GM23338 (cell line): Measurements from ENCODE around the gene THYN1. TPM values are rescaled to one million over a fixed set of nuclear protein-coding genes. Genes with fewer than 3 reads are reported as not detected.

Experiments
- ATAC-seq: fragments of 200-7000 bp; cut with Tn5 transposase; 3 replicates; pipeline ENCODE4 v1.9.1; 2020
- DNase-seq: peaks from one replicate; pipeline ENCODE4 v3.0.0-alpha.2; 2015; ENCODE audit warnings: low spot score
- H2AFZ ChIP-seq: fragments of 200-600 bp; sonication (generic); 2 replicates; pipeline ENCODE4 v1.8.0; 2016; ENCODE audit warnings: antibody characterized with exemption, mild to moderate bottlenecking, moderate library complexity
- H3F3A ChIP-seq: fragments of 200-600 bp; sonication (generic); replicated peaks from 2 replicates; pipeline ENCODE4 v1.8.0; 2017; ENCODE audit warnings: antibody characterized with exemption, mixed run types, low read depth
- H3K27ac ChIP-seq: fragments of 200-600 bp; sonication (generic); 2 replicates; pipeline ENCODE4 v1.6.1; 2016; ENCODE audit warnings: low read depth
- H3K27me3 ChIP-seq: fragments of 200-600 bp; sonication (generic); 2 replicates; pipeline ENCODE4 v1.8.0; 2016; ENCODE audit warnings: mild to moderate bottlenecking, mixed run types, moderate library complexity; ENCODE audit not compliant: insufficient read depth
- H3K36me3 ChIP-seq: fragments of 200-600 bp; sonication (generic); 2 replicates; pipeline ENCODE4 v1.8.0; 2016; ENCODE audit warnings: mild to moderate bottlenecking; ENCODE audit not compliant: insufficient read depth
- H3K4me1 ChIP-seq: fragments of 200-600 bp; sonication (generic); 2 replicates; pipeline ENCODE4 v1.8.0; 2016; ENCODE audit warnings: mild to moderate bottlenecking, moderate library complexity; ENCODE audit not compliant: insufficient read depth
- H3K4me2 ChIP-seq: fragments of 200-600 bp; sonication (generic); 2 replicates; pipeline ENCODE4 v1.7.1; 2017; ENCODE audit warnings: mixed run types
- H3K4me3 ChIP-seq: fragments of 200-600 bp; sonication (generic); 2 replicates; pipeline ENCODE4 v1.6.1; 2016; ENCODE audit warnings: mixed run types
- H3K79me2 ChIP-seq: fragments of 200-600 bp; sonication (generic); replicated peaks from 2 replicates; pipeline ENCODE4 v1.8.0; 2017; ENCODE audit warnings: mild to moderate bottlenecking; ENCODE audit not compliant: insufficient read depth
- H3K9me2 ChIP-seq: fragments of 200-600 bp; sonication (generic); 2 replicates; pipeline ENCODE4 v1.8.0; 2017; ENCODE audit not compliant: insufficient read depth
- H4K20me1 ChIP-seq: fragments of 200-600 bp; sonication (generic); replicated peaks from 2 replicates; pipeline ENCODE4 v1.8.0; 2017; ENCODE audit warnings: mild to moderate bottlenecking; ENCODE audit not compliant: insufficient read depth
- H3K27ac Mint-ChIP-seq: 2 replicates; pipeline ENCODE4 v1.8.0; 2020; ENCODE audit warnings: inconsistent platforms, mild to moderate bottlenecking, moderate library complexity, mixed read lengths
- H3K27me3 Mint-ChIP-seq: 3 replicates; pipeline ENCODE4 v1.8.0; 2022; ENCODE audit warnings: low read depth, mild to moderate bottlenecking, moderate library complexity, mixed read lengths, inconsistent platforms; ENCODE audit not compliant: insufficient read depth, poor library complexity
- H3K36me3 Mint-ChIP-seq: 3 replicates; pipeline ENCODE4 v1.8.0; 2021; ENCODE audit warnings: low read depth, mild to moderate bottlenecking, inconsistent platforms, moderate library complexity, mixed read lengths
- H3K4me1 Mint-ChIP-seq: 3 replicates; pipeline ENCODE4 v1.8.0; 2020; ENCODE audit warnings: mild to moderate bottlenecking, inconsistent platforms, mixed read lengths
- H3K4me3 Mint-ChIP-seq: 3 replicates; pipeline ENCODE4 v1.8.0; 2021; ENCODE audit warnings: moderate library complexity, mild to moderate bottlenecking, inconsistent platforms, mixed read lengths
- H3K9me3 Mint-ChIP-seq: 3 replicates; pipeline ENCODE4 v1.8.0; 2020; ENCODE audit warnings: moderate library complexity, mild to moderate bottlenecking, inconsistent platforms, mixed read lengths
- EZH2phosphoT487 ChIP-seq: fragments of 200-600 bp; sonication (generic); IDR thresholded peaks from one replicate; pipeline ENCODE4 v1.8.1; 2018; ENCODE audit warnings: antibody characterized with exemption; ENCODE audit not compliant: unreplicated experiment
- STAT1 ChIP-seq: IDR thresholded peaks from one replicate; pipeline ENCODE4 v1.6.1; 2016; ENCODE audit warnings: antibody characterized with exemption; ENCODE audit not compliant: unreplicated experiment
- ZNF114 ChIP-seq: fragments of 250-450 bp; sonication (Bioruptor Pico); IDR thresholded peaks from 2 replicates; pipeline ENCODE4 v1.5.0; 2020; ENCODE audit warnings: mild to moderate bottlenecking, moderate library complexity
- polyA plus RNA-seq: library from polyadenylated mRNA; unstranded; fragments of >200 nt; fragmentation: Nextera tagmentation; extraction: Ambion mirVana; gene quantifications from 2 replicates; pipeline ENCODE4 v1.2.1, GENCODE V29; 2016
- total RNA-seq: library from RNA; depleted of rRNA; stranded (reverse); fragments of >200 nt; shearing (Covaris generic); gene quantifications from 2 replicates; pipeline ENCODE4 v1.2.3, GENCODE V29; 2014
- TF ChIP-seq, protein P1 (sequence below): IDR thresholded peaks from 2 replicates; pipeline ENCODE4 v1.6.1; 2016; ENCODE audit warnings: antibody characterized with exemption
- TF ChIP-seq, protein P2 (sequence below): IDR thresholded peaks from one replicate; pipeline ENCODE4 v1.6.1; 2018; ENCODE audit warnings: antibody characterized with exemption; ENCODE audit not compliant: unreplicated experiment
- TF ChIP-seq, protein P3 (sequence below): fragments of 250-450 bp; sonication (Bioruptor Pico); IDR thresholded peaks from 2 replicates; pipeline ENCODE4 v1.5.0; 2020; ENCODE audit warnings: mild to moderate bottlenecking, moderate library complexity

Gene THYN1
- total and polyA plus RNA-seq, 2 experiments from 2014 or later, result 116 to 216 TPM

DNA sequence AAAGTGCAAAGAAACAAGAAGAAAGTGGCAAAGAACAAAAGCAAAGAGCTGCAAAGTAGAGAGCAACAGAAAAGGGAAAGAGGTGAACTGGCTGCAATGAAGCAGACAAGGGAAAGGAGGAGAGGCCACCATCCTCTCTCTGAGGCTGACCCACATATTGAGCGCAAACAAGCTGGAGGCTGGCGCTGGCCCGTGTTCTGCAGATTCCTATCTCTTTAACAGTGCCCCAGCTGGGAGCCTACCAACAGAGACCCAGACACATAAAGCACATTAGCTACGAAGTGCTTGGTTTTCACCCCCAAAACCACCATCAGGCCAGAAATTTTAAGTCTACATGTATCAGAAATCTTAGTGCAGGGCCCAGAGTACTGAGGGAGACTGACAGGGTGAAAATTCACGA, 47.0 kb downstream of the THYN1 start:
- TF ChIP-seq EZH2phosphoT487, result no peak
- TF ChIP-seq ZNF114, result no peak
- TF ChIP-seq STAT1, result no peak
- TF ChIP-seq, protein P1, sequence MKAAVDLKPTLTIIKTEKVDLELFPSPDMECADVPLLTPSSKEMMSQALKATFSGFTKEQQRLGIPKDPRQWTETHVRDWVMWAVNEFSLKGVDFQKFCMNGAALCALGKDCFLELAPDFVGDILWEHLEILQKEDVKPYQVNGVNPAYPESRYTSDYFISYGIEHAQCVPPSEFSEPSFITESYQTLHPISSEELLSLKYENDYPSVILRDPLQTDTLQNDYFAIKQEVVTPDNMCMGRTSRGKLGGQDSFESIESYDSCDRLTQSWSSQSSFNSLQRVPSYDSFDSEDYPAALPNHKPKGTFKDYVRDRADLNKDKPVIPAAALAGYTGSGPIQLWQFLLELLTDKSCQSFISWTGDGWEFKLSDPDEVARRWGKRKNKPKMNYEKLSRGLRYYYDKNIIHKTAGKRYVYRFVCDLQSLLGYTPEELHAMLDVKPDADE, result no peak
- H3K4me3 ChIP-seq, result no peak overlapping the region
- H4K20me1 ChIP-seq, result peaks cover 14% of the 10 kb centered on the region
- peaks cover 13% of the 10 kb centered on the region for H3K79me2 ChIP-seq
- 0 out of 2 replicates have a peak, but pooled peaks cover 4% of the 10 kb centered on the region for H3F3A ChIP-seq
- H3K9me2 ChIP-seq, result no peaks in the 10 kb centered on the region
- H2AFZ ChIP-seq, result no peak overlapping the region
- no peaks in the 10 kb centered on the region for H3K9me3 Mint-ChIP-seq
- H3K36me3 ChIP-seq, result peaks cover 71% of the 10 kb centered on the region
- ATAC-seq (no peak), DNase-seq (no peak)
- H3K4me1 Mint-ChIP-seq, result no peaks in the 10 kb centered on the region
- no peak overlapping the region for H3K27ac Mint-ChIP-seq
- peaks cover 3% of the 10 kb centered on the region for H3K27me3 Mint-ChIP-seq
- H3K27me3 ChIP-seq, result no peaks in the 10 kb centered on the region
- peaks cover 75% of the 10 kb centered on the region for H3K36me3 Mint-ChIP-seq
- H3K4me3 Mint-ChIP-seq, result no peak overlapping the region
- H3K27ac ChIP-seq, result no peak overlapping the region
- H3K4me1 ChIP-seq, result no peaks in the 10 kb centered on the region
- H3K4me2 ChIP-seq, result no peak overlapping the region

DNA sequence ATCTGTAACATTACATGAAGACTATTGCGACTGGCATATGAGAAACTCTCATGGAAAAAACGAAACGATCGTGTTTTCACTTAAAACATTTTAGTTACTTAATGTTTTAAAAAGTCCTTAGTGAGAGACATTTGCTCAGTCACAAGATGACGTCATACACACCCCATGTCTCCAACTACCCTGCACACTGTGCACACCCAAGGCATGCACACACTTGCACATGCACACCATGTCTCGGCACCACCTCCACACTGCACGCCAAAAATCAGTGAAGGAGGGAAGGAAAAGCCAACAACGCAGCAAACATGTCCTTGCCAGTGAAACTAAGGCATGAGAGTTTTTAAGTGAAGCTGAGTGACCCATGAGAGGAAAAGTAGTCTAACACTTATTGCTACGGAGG, 47.4 kb downstream of the THYN1 start:
- Histone ChIP-seq H3K9me2 (no peaks in the 10 kb centered on the region), H3K36me3 (peaks cover 71% of the 10 kb centered on the region), H4K20me1 (peaks cover 10% of the 10 kb centered on the region), H3K4me2 (no peak overlapping the region), H3K4me3 (no peak overlapping the region), H3F3A (0 out of 2 replicates have a peak, but pooled peaks cover 4% of the 10 kb centered on the region), H3K27me3 (no peaks in the 10 kb centered on the region), H3K27ac (no peak overlapping the region), H2AFZ (no peak overlapping the region), H3K4me1 (no peaks in the 10 kb centered on the region), H3K79me2 (peaks cover 9% of the 10 kb centered on the region)
- DNase-seq (no peak), ATAC-seq (no peak)
- no peak overlapping the region for H3K27ac Mint-ChIP-seq
- TF ChIP-seq, protein P2, sequence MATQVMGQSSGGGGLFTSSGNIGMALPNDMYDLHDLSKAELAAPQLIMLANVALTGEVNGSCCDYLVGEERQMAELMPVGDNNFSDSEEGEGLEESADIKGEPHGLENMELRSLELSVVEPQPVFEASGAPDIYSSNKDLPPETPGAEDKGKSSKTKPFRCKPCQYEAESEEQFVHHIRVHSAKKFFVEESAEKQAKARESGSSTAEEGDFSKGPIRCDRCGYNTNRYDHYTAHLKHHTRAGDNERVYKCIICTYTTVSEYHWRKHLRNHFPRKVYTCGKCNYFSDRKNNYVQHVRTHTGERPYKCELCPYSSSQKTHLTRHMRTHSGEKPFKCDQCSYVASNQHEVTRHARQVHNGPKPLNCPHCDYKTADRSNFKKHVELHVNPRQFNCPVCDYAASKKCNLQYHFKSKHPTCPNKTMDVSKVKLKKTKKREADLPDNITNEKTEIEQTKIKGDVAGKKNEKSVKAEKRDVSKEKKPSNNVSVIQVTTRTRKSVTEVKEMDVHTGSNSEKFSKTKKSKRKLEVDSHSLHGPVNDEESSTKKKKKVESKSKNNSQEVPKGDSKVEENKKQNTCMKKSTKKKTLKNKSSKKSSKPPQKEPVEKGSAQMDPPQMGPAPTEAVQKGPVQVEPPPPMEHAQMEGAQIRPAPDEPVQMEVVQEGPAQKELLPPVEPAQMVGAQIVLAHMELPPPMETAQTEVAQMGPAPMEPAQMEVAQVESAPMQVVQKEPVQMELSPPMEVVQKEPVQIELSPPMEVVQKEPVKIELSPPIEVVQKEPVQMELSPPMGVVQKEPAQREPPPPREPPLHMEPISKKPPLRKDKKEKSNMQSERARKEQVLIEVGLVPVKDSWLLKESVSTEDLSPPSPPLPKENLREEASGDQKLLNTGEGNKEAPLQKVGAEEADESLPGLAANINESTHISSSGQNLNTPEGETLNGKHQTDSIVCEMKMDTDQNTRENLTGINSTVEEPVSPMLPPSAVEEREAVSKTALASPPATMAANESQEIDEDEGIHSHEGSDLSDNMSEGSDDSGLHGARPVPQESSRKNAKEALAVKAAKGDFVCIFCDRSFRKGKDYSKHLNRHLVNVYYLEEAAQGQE, result no peak
- no peak for TF ChIP-seq STAT1
- H3K27me3 Mint-ChIP-seq, result peaks cover 3% of the 10 kb centered on the region
- no peak overlapping the region for H3K4me3 Mint-ChIP-seq
- H3K4me1 Mint-ChIP-seq, result no peaks in the 10 kb centered on the region
- peaks cover 77% of the 10 kb centered on the region for H3K36me3 Mint-ChIP-seq
- no peaks in the 10 kb centered on the region for H3K9me3 Mint-ChIP-seq

DNA sequence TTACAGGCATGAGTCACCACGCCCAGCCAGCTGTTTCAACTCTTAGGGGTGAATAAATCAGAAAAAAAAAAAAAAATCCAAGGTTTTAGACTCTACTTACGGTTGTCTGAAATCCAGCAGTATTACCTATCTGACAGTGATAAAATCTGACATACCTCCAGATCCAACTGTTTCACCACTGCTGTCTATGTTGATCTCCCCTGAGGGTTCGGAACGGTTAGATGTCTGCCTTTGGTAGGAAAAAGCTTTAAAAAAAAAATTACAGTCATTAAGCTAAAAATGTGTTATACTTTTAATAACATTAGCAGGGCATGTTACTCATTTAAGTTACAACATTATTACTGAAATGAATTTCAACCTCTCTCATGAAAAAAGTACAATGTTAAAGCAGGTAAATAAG, 50.5 kb downstream of the THYN1 start:
- peaks cover 4% of the 10 kb centered on the region; the same call in 1 of the 2 replicates for H3K4me1 ChIP-seq
- H3K27ac Mint-ChIP-seq, result no peak overlapping the region
- peaks cover 10% of the 10 kb centered on the region for H3K79me2 ChIP-seq
- no peaks in the 10 kb centered on the region for H3K27me3 ChIP-seq
- H3K4me1 Mint-ChIP-seq, result peaks cover 11% of the 10 kb centered on the region; the same call in 2 of the 3 replicates
- peaks cover 48% of the 10 kb centered on the region for H3K36me3 ChIP-seq
- no peak overlapping the region for H3K4me2 ChIP-seq
- no peaks in the 10 kb centered on the region for H3F3A ChIP-seq
- no peaks in the 10 kb centered on the region for H3K9me2 ChIP-seq
- H3K9me3 Mint-ChIP-seq, result no peaks in the 10 kb centered on the region
- peaks cover 77% of the 10 kb centered on the region for H3K36me3 Mint-ChIP-seq
- ATAC-seq (no peak), DNase-seq (no peak)
- TF ChIP-seq, protein P3, sequence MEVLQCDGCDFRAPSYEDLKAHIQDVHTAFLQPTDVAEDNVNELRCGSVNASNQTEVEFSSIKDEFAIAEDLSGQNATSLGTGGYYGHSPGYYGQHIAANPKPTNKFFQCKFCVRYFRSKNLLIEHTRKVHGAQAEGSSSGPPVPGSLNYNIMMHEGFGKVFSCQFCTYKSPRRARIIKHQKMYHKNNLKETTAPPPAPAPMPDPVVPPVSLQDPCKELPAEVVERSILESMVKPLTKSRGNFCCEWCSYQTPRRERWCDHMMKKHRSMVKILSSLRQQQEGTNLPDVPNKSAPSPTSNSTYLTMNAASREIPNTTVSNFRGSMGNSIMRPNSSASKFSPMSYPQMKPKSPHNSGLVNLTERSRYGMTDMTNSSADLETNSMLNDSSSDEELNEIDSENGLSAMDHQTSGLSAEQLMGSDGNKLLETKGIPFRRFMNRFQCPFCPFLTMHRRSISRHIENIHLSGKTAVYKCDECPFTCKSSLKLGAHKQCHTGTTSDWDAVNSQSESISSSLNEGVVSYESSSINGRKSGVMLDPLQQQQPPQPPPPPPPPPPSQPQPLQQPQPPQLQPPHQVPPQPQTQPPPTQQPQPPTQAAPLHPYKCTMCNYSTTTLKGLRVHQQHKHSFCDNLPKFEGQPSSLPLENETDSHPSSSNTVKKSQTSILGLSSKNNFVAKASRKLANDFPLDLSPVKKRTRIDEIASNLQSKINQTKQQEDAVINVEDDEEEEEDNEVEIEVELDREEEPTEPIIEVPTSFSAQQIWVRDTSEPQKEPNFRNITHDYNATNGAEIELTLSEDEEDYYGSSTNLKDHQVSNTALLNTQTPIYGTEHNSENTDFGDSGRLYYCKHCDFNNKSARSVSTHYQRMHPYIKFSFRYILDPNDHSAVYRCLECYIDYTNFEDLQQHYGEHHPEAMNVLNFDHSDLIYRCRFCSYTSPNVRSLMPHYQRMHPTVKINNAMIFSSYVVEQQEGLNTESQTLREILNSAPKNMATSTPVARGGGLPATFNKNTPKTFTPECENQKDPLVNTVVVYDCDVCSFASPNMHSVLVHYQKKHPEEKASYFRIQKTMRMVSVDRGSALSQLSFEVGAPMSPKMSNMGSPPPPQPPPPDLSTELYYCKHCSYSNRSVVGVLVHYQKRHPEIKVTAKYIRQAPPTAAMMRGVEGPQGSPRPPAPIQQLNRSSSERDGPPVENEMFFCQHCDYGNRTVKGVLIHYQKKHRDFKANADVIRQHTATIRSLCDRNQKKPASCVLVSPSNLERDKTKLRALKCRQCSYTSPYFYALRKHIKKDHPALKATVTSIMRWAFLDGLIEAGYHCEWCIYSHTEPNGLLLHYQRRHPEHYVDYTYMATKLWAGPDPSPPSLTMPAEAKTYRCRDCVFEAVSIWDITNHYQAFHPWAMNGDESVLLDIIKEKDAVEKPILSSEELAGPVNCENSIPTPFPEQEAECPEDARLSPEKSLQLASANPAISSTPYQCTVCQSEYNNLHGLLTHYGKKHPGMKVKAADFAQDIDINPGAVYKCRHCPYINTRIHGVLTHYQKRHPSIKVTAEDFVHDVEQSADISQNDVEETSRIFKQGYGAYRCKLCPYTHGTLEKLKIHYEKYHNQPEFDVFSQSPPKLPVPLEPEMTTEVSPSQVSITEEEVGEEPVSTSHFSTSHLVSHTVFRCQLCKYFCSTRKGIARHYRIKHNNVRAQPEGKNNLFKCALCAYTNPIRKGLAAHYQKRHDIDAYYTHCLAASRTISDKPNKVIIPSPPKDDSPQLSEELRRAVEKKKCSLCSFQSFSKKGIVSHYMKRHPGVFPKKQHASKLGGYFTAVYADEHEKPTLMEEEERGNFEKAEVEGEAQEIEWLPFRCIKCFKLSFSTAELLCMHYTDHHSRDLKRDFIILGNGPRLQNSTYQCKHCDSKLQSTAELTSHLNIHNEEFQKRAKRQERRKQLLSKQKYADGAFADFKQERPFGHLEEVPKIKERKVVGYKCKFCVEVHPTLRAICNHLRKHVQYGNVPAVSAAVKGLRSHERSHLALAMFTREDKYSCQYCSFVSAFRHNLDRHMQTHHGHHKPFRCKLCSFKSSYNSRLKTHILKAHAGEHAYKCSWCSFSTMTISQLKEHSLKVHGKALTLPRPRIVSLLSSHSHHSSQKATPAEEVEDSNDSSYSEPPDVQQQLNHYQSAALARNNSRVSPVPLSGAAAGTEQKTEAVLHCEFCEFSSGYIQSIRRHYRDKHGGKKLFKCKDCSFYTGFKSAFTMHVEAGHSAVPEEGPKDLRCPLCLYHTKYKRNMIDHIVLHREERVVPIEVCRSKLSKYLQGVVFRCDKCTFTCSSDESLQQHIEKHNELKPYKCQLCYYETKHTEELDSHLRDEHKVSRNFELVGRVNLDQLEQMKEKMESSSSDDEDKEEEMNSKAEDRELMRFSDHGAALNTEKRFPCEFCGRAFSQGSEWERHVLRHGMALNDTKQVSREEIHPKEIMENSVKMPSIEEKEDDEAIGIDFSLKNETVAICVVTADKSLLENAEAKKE (CRISPR knock-in tag), result no peak
- peaks cover 11% of the 10 kb centered on the region for H4K20me1 ChIP-seq
- no peak overlapping the region for H3K27ac ChIP-seq
- no peak overlapping the region for H2AFZ ChIP-seq
- no peak overlapping the region for H3K4me3 ChIP-seq
- H3K27me3 Mint-ChIP-seq, result peaks cover 3% of the 10 kb centered on the region
- no peak overlapping the region for H3K4me3 Mint-ChIP-seq
